ENCODE results near the gene MARK2. TPM values are rescaled to one million over a fixed set of nuclear protein-coding genes. Genes with fewer than 3 reads are reported as not detected.

MARK2 gene
- total RNA-seq, 1 experiment from 2014 or later: 39.8 TPM

- H3K9me3 ChIP-seq (ENCODE audit: control insufficient read depth in 1 of 2, insufficient read depth in 1 of 2, low read depth in 1 of 2, low read length in 2 of 2): no peaks in the 10 kb centered on the region
- H3K9me2 ChIP-seq (ENCODE audit: insufficient read depth): no peaks in the 10 kb centered on the region
- ATAC-seq: no peak
- ChIA-PET RAD21 (ENCODE audit: low non-redundant PET in 1 of 2, low total read pairs in 2 of 2, uncharacterized antibody in 2 of 2, unreplicated experiment in 2 of 2) (interaction anchor here (0.6 kb wide), 2 partner anchors 22 to 68 kb away, joined by 3 read pairs; no protein-coding TSS in a partner anchor), POLR2A (no interaction called here), CTCF (interaction anchor here (0.8 kb wide), 1 partner anchor 102 kb away, joined by 3 read pairs; no protein-coding TSS in a partner anchor)
- TF ChIP-seq TCF7L2 (IDR thresholded peaks at IDR 0.05; ENCODE audit: borderline replicate concordance, extremely low read depth, insufficient read depth, insufficient read length) (no peak), SP1 (IDR thresholded peaks at IDR 0.05; ENCODE audit: low read depth) (no peak), ZFX (IDR thresholded peaks at IDR 0.05) (no peak), SIN3A (IDR thresholded peaks at IDR 0.05; ENCODE audit: low read depth) (no peak), ZNF274 (IDR thresholded peaks at IDR 0.05; ENCODE audit: low read depth, low read length) (no peak), CBX3 (IDR thresholded peaks at IDR 0.05; ENCODE audit: low read depth) (no peak), EGR1 (IDR thresholded peaks at IDR 0.05; ENCODE audit: low read depth) (0 out of 2 replicates have a peak, but pooled peaks have one; percentile 10)
- TF ChIP-seq, protein P1, sequence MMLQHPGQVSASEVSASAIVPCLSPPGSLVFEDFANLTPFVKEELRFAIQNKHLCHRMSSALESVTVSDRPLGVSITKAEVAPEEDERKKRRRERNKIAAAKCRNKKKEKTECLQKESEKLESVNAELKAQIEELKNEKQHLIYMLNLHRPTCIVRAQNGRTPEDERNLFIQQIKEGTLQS (IDR thresholded peaks at IDR 0.05): no peak
- H3K27me3 ChIP-seq (ENCODE audit: insufficient read depth, low read length): no peaks in the 10 kb centered on the region
- H3K36me3 ChIP-seq (ENCODE audit: control insufficient read depth in 1 of 2, insufficient read depth in 2 of 2, low read length in 2 of 2): no peaks in the 10 kb centered on the region
- intact Hi-C loops (cut with micrococcal nuclease): no loop called here
- no peak overlapping the region for H2AFZ ChIP-seq (ENCODE audit: low read depth, low read length, poor library complexity, severe bottlenecking)
- H3K4me1 ChIP-seq (ENCODE audit: control insufficient read depth in 1 of 2, insufficient read depth in 2 of 2, low read length in 2 of 2): peaks cover 10 to 29% of the 10 kb centered on the region in 2 experiments
- H3K4me3 ChIP-seq (replicated peaks in 1 of 2; ENCODE audit: low read depth in 1 of 2, low read length in 2 of 2): peak overlapping the region; percentile 92 to 97
- no peak for DNase-seq (ENCODE audit: low read depth, low spot score)
- BruUV-seq (replicated peaks): no TSS peak
- no peaks in the 10 kb centered on the region for H4K20me1 ChIP-seq (ENCODE audit: insufficient read depth)
- peaks cover 56% of the 10 kb centered on the region for H3K79me2 ChIP-seq (ENCODE audit: insufficient read depth, low read length)
- H3K4me2 ChIP-seq (ENCODE audit: low read length): peak overlapping the region; percentile 94
- H3K27ac ChIP-seq (ENCODE audit: low read depth, low read length): peak overlapping the region; percentile 63
- H3K9ac ChIP-seq (ENCODE audit: low read length): peak overlapping the region; percentile 89
Observed at GRCh38 chr11:63939397-63939891, 100.5 kb downstream of the MARK2 start.

- no peak for ATAC-seq
- intact Hi-C loops (cut with micrococcal nuclease): no loop called here
- Histone ChIP-seq H4K20me1 (ENCODE audit: insufficient read depth) (no peaks in the 10 kb centered on the region; the same call in 1 of the 2 replicates), H3K27me3 (ENCODE audit: insufficient read depth, low read length) (no peaks in the 10 kb centered on the region), H2AFZ (ENCODE audit: low read depth, low read length, poor library complexity, severe bottlenecking) (no peak overlapping the region), H3K4me1 (ENCODE audit: control insufficient read depth in 1 of 2, insufficient read depth in 2 of 2, low read length in 2 of 2) (peaks cover 10 to 34% of the 10 kb centered on the region in 2 experiments), H3K4me3 (replicated peaks in 1 of 2; ENCODE audit: low read depth in 1 of 2, low read length in 2 of 2) (no peak overlapping the region), H3K9me2 (ENCODE audit: insufficient read depth) (no peaks in the 10 kb centered on the region), H3K9me3 (ENCODE audit: control insufficient read depth in 1 of 2, insufficient read depth in 1 of 2, low read depth in 1 of 2, low read length in 2 of 2) (no peaks in the 10 kb centered on the region), H3K9ac (ENCODE audit: low read length) (no peak overlapping the region), H3K36me3 (ENCODE audit: control insufficient read depth in 1 of 2, insufficient read depth in 2 of 2, low read length in 2 of 2) (no peaks in the 10 kb centered on the region), H3K27ac (ENCODE audit: low read depth, low read length) (no peak overlapping the region), H3K79me2 (ENCODE audit: insufficient read depth, low read length) (peaks cover 66% of the 10 kb centered on the region), H3K4me2 (ENCODE audit: low read length) (no peak overlapping the region)
- CTCF ChIA-PET: no interaction called here
- TF ChIP-seq EZH2 (IDR thresholded peaks at IDR 0.05) (no peak), MAX (IDR thresholded peaks at IDR 0.05) (no peak), SIN3A (IDR thresholded peaks at IDR 0.05; ENCODE audit: low read depth) (no peak), SP1 (IDR thresholded peaks at IDR 0.05; ENCODE audit: low read depth) (no peak), EGR1 (IDR thresholded peaks at IDR 0.05; ENCODE audit: low read depth) (no peak), EZH2phosphoT487 (IDR thresholded peaks at IDR 0.05; ENCODE audit: borderline replicate concordance) (no peak), RAD21 (IDR thresholded peaks at IDR 0.05; ENCODE audit: low read depth) (no peak), POLR2A (IDR thresholded peaks at IDR 0.05; ENCODE audit: borderline replicate concordance, extremely low read depth, insufficient read depth, insufficient read length) (no peak), CBX3 (IDR thresholded peaks at IDR 0.05; ENCODE audit: low read depth) (no peak), ZNF274 (IDR thresholded peaks at IDR 0.05; ENCODE audit: low read depth, low read length) (no peak), ZFX (IDR thresholded peaks at IDR 0.05) (no peak), FOSL1 (IDR thresholded peaks at IDR 0.05; ENCODE audit: low read depth) (no peak), YY1 (IDR thresholded peaks at IDR 0.05; ENCODE audit: extremely low read depth, insufficient replicate concordance, low read depth, low read length) (no peak), ELF1 (IDR thresholded peaks at IDR 0.05; ENCODE audit: borderline replicate concordance, low read depth) (no peak)
- TF ChIP-seq, protein P2, sequence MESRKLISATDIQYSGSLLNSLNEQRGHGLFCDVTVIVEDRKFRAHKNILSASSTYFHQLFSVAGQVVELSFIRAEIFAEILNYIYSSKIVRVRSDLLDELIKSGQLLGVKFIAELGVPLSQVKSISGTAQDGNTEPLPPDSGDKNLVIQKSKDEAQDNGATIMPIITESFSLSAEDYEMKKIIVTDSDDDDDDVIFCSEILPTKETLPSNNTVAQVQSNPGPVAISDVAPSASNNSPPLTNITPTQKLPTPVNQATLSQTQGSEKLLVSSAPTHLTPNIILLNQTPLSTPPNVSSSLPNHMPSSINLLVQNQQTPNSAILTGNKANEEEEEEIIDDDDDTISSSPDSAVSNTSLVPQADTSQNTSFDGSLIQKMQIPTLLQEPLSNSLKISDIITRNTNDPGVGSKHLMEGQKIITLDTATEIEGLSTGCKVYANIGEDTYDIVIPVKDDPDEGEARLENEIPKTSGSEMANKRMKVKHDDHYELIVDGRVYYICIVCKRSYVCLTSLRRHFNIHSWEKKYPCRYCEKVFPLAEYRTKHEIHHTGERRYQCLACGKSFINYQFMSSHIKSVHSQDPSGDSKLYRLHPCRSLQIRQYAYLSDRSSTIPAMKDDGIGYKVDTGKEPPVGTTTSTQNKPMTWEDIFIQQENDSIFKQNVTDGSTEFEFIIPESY (IDR thresholded peaks at IDR 0.05; ENCODE audit: extremely low read depth, insufficient replicate concordance, low read length): no peak
- TF ChIP-seq, protein P1 (IDR thresholded peaks at IDR 0.05): no peak
- POLR2A ChIA-PET: no interaction called here
- BruUV-seq (replicated peaks): TSS peak; percentile 57
- RAD21 ChIA-PET (ENCODE audit: low non-redundant PET in 1 of 2, low total read pairs in 2 of 2, uncharacterized antibody in 2 of 2, unreplicated experiment in 2 of 2): no interaction called here
- DNase-seq (ENCODE audit: low read depth, low spot score): no peak
Observed at GRCh38 chr11:63940786-63941185, 101.9 kb downstream of the MARK2 start.
